Measurements from ENCODE around the gene CCDC9. TPM values are rescaled to one million over a fixed set of nuclear protein-coding genes. Genes with fewer than 3 reads are reported as not detected.
"Not testable (repeated sequence)": the region's sequence is repeated elsewhere in the genome, so short reads cannot be mapped to it uniquely, and the experiment has no call there.

CCDC9 gene
- total RNA-seq, 1 donor from 2014 or later = 36.9 TPM

GRCh38 chr19:47280183-47280797 is 24.0 kb downstream of the CCDC9 start:
- intact Hi-C loops (cut with micrococcal nuclease) = loop anchor here (1.0 kb wide), 1 partner anchor 147 kb away; no protein-coding TSS in a partner anchor

GRCh38 chr19:47283405-47284059 is 27.2 kb downstream of the CCDC9 start:
- intact Hi-C loops (cut with micrococcal nuclease) = loop anchor here (1.0 kb wide), 2 partner anchors 108 to 144 kb away; no protein-coding TSS in a partner anchor

- intact Hi-C loops (cut with micrococcal nuclease) = loop anchor here (1.0 kb wide), 2 partner anchors 107 to 143 kb away; no protein-coding TSS in a partner anchor
These were observed 28.1 kb downstream of the CCDC9 start for GRCh38 chr19:47284324-47284899.

- intact Hi-C loops (cut with micrococcal nuclease) = loop anchor here (1.0 to 5.0 kb wide), 5 partner anchors 51 to 411 kb away; partner anchors contain the start of genes DHX34 and NAPA
These were observed 39.7 kb downstream of the CCDC9 start for GRCh38 chr19:47296036-47296435.

- intact Hi-C loops (cut with micrococcal nuclease) = not testable (repeated sequence)
These were observed 44.5 kb downstream of the CCDC9 start for GRCh38 chr19:47300867-47301266.

GRCh38 chr19:47302249-47302648 is 45.9 kb downstream of the CCDC9 start:
- intact Hi-C loops (cut with micrococcal nuclease) = no loop called here

- intact Hi-C loops (cut with micrococcal nuclease) = loop anchor here (2.0 kb wide), 1 partner anchor 87 kb away; no protein-coding TSS in a partner anchor
These were observed 47.6 kb downstream of the CCDC9 start for GRCh38 chr19:47303966-47304365.

GRCh38 chr19:47305309-47305751 is 49.0 kb downstream of the CCDC9 start:
- intact Hi-C loops (cut with micrococcal nuclease) = loop anchor here (2.0 kb wide), 1 partner anchor 85 kb away; no protein-coding TSS in a partner anchor

- intact Hi-C loops (cut with micrococcal nuclease) = no loop called here
These were observed 50.0 kb downstream of the CCDC9 start for GRCh38 chr19:47306303-47306702.

GRCh38 chr19:47309038-47309437 is 52.7 kb downstream of the CCDC9 start:
- intact Hi-C loops (cut with micrococcal nuclease) = no loop called here

GRCh38 chr19:47309608-47310007 is 53.3 kb downstream of the CCDC9 start, which contains the start of gene C5AR1:
Gene C5AR1, plus strand, starts transcription at chr19:47309861. Its CDS starts 35 bp downstream, at chr19:47309896.
- intact Hi-C loops (cut with micrococcal nuclease) = no loop called here

GRCh38 chr19:47310323-47310722 is 54.0 kb downstream of the CCDC9 start:
- intact Hi-C loops (cut with micrococcal nuclease) = no loop called here

- intact Hi-C loops (cut with micrococcal nuclease) = no loop called here
These were observed 54.5 kb downstream of the CCDC9 start for GRCh38 chr19:47310819-47311218.

- intact Hi-C loops (cut with micrococcal nuclease) = no loop called here
These were observed 56.2 kb downstream of the CCDC9 start for GRCh38 chr19:47312366-47313006.

- intact Hi-C loops (cut with micrococcal nuclease) = no loop called here
These were observed 57.5 kb downstream of the CCDC9 start for GRCh38 chr19:47313754-47314295.

GRCh38 chr19:47315125-47315821 is 58.9 kb downstream of the CCDC9 start:
- intact Hi-C loops (cut with micrococcal nuclease) = no loop called here

GRCh38 chr19:47316513-47316912 is 60.2 kb downstream of the CCDC9 start:
- intact Hi-C loops (cut with micrococcal nuclease) = no loop called here

GRCh38 chr19:47319923-47320871 is 63.9 kb downstream of the CCDC9 start:
- intact Hi-C loops (cut with micrococcal nuclease) = no loop called here
